Gastrocnemius medialis (tissue), 4 donors: Measurements from ENCODE around the gene SVEP1.

Source experiments
- POLR2A ChIP-seq, 2 donors: fragments of 450-650 bp; IDR thresholded peaks; one replicate each; pipeline ENCODE4 v1.6.1; 2017; ENCODE audit warnings: antibody characterized with exemption in 2 of 2, mild to moderate bottlenecking in 2 of 2, moderate library complexity in 2 of 2
- TF ChIP-seq, protein P1 (sequence below), 5 experiments: fragments of 450-650 bp in 3 of 5; fragments of 200-600 bp in 2 of 5; sonication (generic) in 2 of 5; IDR thresholded peaks in 4 of 5; conservative IDR thresholded peaks in 1 of 5; 1 replicate in 4 of 5; 2 replicates in 1 of 5; pipeline ENCODE4 v1.5.1; 2016 to 2019; ENCODE audit warnings: antibody characterized with exemption in 5 of 5, mild to moderate bottlenecking in 3 of 5, moderate library complexity in 3 of 5

- TF ChIP-seq, protein P1, sequence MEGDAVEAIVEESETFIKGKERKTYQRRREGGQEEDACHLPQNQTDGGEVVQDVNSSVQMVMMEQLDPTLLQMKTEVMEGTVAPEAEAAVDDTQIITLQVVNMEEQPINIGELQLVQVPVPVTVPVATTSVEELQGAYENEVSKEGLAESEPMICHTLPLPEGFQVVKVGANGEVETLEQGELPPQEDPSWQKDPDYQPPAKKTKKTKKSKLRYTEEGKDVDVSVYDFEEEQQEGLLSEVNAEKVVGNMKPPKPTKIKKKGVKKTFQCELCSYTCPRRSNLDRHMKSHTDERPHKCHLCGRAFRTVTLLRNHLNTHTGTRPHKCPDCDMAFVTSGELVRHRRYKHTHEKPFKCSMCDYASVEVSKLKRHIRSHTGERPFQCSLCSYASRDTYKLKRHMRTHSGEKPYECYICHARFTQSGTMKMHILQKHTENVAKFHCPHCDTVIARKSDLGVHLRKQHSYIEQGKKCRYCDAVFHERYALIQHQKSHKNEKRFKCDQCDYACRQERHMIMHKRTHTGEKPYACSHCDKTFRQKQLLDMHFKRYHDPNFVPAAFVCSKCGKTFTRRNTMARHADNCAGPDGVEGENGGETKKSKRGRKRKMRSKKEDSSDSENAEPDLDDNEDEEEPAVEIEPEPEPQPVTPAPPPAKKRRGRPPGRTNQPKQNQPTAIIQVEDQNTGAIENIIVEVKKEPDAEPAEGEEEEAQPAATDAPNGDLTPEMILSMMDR (IDR thresholded peaks at IDR 0.05 in 4 of 5, conservative IDR thresholded peaks at IDR 0.05 in 1 of 5): no peak
- TF ChIP-seq POLR2A (IDR thresholded peaks at IDR 0.05): no peak
These were observed 11.3 kb upstream of the SVEP1 start for GRCh38 chr9:110590816-110591215.
